GM12872 (cell line): ENCODE measurements around the gene CCND1.

Experiments used
- TF ChIP-seq, protein P1 (sequence below): IDR thresholded peaks from 3 replicates; pipeline ENCODE4 v1.5.1; 2011; ENCODE audit warnings: low read depth, mild to moderate bottlenecking, low read length, moderate library complexity; ENCODE audit not compliant: insufficient read depth

CCND1 gene

DNA sequence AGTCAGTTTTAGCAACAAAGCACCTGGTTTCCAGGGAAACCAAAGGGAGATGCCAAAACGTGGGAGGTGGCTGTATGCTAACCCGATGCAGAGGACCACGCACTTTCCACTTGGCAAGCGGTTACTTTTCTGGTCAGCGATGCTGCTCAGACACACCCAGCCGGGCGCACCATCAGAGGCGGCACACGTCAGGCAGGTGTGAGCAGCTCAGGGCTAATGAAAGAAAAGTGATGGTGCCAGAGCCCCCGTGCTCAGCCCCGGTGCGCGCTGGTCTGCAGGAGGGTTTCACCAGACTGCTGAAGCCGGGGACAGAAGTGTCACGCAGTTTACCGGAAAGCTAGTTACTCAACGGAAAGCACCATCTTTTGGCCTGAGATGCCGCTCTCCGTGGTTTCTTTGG lies 28.5 kb downstream of the CCND1 start:
- TF ChIP-seq, protein P1, sequence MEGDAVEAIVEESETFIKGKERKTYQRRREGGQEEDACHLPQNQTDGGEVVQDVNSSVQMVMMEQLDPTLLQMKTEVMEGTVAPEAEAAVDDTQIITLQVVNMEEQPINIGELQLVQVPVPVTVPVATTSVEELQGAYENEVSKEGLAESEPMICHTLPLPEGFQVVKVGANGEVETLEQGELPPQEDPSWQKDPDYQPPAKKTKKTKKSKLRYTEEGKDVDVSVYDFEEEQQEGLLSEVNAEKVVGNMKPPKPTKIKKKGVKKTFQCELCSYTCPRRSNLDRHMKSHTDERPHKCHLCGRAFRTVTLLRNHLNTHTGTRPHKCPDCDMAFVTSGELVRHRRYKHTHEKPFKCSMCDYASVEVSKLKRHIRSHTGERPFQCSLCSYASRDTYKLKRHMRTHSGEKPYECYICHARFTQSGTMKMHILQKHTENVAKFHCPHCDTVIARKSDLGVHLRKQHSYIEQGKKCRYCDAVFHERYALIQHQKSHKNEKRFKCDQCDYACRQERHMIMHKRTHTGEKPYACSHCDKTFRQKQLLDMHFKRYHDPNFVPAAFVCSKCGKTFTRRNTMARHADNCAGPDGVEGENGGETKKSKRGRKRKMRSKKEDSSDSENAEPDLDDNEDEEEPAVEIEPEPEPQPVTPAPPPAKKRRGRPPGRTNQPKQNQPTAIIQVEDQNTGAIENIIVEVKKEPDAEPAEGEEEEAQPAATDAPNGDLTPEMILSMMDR, result no peak

DNA sequence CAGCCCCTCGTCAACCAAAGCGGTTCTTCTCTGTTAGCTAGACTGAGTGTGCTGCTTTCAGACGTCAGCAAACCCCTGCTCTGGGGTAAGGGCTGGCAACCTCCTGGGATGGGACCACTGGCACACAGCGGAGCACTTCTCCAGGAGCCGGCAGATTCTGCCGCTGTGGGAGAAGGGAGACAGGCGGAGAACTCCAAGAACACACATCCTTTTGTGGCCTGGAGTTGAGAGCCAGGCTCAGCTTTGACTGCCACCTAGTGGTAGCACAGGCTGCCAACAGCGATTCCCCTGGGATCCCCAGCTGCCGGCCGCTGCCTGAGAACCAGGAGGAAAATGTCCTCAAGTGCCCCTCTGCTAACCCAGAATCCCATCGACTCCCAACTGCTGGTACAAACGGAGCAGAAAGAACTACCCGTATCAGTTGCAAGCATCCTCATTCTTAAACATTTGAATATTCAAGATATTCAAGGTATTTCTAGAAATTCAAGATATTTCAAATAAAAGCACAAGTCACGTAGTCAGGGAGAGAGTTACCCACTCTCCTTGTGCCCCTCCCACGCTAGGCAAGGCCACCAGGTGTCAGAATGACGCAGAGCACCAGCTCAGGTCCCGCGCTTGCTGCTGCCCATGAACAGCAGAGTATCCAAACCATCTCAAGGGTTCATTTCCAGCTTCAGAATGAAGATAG lies 29.3 kb downstream of the CCND1 start:
- TF ChIP-seq, protein P1, result peak; percentile 98

DNA sequence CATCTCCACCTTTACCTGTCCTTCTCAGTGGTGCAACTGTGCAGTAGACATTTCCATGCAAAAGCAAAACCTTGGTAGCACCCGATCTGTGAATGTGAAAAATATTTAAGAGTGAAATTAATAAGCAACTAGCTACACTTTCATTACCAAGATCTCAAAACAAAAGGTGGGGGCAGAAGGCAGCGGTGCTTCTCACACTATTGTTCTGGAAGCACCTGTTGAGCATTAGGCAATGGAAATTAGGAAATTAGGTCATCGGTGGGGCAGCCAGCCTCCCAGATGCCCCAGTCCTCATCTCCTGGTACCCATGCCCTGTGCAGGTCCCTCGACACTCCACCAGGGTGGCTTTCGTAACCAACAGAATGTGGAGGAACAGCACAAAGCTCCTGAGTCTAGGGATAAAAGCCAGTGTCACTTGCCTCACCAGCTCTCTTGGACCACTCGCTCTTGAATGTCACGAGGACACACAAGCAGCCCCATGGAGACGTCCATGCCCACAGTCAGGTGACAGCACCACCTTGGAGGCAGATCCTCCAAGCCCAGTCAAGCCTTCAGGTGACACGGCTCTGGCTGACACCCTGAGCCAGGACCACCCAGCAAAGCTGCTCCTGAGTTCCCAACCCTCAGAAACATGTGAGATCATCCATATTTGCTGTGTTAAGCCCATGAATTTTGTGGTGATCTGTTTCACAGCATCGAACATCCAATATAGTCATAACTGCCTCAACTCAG lies 30.9 kb downstream of the CCND1 start:
- TF ChIP-seq, protein P1, result no peak

DNA sequence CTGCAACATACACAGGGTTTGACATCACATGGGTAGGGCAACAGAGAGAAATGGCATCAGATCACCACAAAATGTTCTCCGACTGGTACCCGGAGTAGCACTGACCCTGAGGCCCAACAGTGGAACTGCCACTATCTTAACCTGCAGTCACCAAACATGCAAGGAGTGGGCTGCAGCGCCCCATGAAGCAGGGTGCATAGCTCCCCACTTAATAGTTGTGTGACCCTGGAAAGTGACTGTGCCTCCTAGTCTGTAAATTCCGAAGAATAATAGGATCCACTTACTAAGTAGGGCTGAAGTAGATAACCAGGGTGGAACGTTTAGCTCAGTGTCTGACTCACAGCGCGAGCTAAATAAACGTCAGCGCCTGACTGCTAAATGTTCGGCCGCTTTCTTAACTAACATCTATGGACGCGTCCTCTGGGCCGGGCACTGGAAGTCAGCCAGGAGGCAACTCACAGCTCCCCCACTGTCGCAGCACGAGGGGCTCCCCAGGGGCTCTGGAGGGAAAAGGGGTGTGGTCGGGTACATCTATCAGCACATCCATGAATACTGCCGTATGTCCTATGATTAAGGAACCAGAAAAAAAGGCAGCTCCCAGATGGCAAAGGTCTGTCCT lies 33.4 kb downstream of the CCND1 start:
- TF ChIP-seq, protein P1, result no peak

DNA sequence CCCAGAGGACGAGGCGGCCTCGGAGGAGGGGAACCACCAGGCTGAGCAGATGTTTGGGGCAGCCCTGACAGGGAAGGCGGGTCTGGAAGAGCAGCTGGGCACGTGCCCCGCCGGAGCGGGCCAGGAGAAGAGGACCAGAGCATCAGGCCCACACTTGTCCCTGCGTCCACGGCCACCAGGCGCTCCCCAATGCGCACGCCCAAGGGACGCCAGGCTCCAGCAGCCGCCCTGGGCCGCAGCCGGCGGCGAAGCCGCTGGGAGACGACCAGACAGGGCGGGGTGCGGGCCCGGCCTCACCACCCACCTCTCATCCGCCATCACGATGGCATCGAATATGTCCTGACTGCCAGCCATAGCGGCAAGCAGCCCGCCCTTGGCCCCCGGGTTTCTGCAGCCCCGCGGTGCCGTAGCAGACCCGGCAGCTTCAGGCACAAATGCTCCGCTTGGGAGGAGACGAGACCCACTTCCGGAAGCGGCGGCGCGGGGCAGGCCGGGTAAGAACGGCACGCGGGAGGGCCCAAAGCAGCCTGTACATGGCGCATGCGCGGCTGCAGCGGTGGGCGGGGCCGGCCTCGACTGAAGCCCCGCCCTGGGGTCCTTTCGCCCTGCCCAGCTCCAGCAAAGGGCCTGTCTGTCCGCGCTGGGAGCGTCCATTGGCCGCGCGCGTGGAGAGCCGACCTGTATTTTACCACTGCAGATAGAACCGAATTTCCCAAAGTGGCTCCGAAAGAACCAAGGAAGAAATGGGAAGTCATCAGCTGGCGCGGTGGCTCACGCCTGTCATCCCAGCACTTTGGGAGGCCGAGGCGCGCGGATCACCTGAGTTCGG lies 34.1 kb downstream of the CCND1 start, which contains the start of gene LTO1:
TSS of gene LTO1 (minus strand) at position 468 of the 829 bp plus-strand sequence. CDS start at position 354, 114 bp downstream.
- TF ChIP-seq, protein P1, result no peak

DNA sequence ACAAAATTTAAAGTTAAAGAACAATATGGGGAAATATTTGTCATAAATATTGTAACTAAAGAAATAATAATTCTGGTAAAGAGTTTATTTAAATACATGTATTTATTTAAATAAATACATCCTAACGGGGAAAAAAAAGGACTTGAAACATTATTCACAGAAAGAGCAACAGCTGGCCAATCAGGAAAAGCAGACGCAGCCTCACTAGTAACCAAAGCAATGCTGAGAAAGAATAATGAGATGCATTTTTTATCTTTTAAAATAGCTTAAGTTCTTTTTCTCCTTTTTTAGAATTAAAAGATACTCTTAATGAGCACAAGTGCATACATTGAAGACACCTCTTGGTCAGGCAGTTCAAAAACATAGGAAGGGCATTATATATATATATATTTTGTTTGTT lies 36.8 kb downstream of the CCND1 start:
- TF ChIP-seq, protein P1, result no peak

DNA sequence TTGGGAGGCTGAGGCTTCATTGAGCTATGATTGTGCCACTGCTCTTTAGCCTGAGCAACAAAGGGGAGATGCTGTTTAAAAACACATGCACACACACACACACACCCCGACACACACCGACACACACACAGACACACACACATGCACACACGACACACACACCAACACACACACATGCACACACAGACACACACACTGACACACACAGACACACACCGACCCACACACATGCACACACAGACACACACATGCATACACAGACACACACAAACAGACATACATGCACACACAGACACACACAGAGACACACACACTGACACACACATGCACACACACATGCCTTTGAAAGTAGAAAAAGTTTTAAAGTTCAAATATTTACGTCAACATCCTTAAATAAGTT lies 39.7 kb downstream of the CCND1 start:
- TF ChIP-seq, protein P1, result no peak
